SK-N-DZ (cell line): ENCODE results near the gene CEP170B.
"Not testable (repeated sequence)": the region's sequence is repeated elsewhere in the genome, so short reads cannot be mapped to it uniquely, and the experiment has no call there.

Experiments used
- DNase-seq: peaks from one replicate; pipeline ENCODE4 v3.0.0-alpha.2; 2015; ENCODE audit warnings: low spot score

Gene CEP170B

GRCh38 chr14:104905579-104905933 is 40.5 kb downstream of the CEP170B start:
- not testable (repeated sequence) for DNase-seq

- no peak for DNase-seq
Measured at GRCh38 chr14:104908303-104908702, 43.2 kb downstream of the CEP170B start.

- no peak for DNase-seq
Measured at GRCh38 chr14:104912053-104912452, 47.0 kb downstream of the CEP170B start.

GRCh38 chr14:104913435-104913834 is 48.4 kb downstream of the CEP170B start:
- no peak for DNase-seq

- DNase-seq, result no peak
Measured at GRCh38 chr14:104917116-104917515, 52.0 kb downstream of the CEP170B start.

- DNase-seq, result no peak
Measured at GRCh38 chr14:104917993-104918392, 52.9 kb downstream of the CEP170B start.

- DNase-seq, result not testable (repeated sequence)
Measured at GRCh38 chr14:104919152-104919992, 54.3 kb downstream of the CEP170B start.

GRCh38 chr14:104919993-104920315 is 54.9 kb downstream of the CEP170B start:
- DNase-seq, result no peak

- DNase-seq, result no peak
Measured at GRCh38 chr14:104923640-104924420, 58.8 kb downstream of the CEP170B start.

- DNase-seq, result no peak
Measured at GRCh38 chr14:104924421-104925213, 59.5 kb downstream of the CEP170B start, which contains the start of gene PLD4. Gene PLD4 (plus strand): TSS chr14:104924879. CDS start chr14:104927141, 2,262 bp downstream.

- DNase-seq, result no peak
Measured at GRCh38 chr14:104925214-104925854, 60.3 kb downstream of the CEP170B start.

- DNase-seq, result no peak
Measured at GRCh38 chr14:104925855-104926609, 61.0 kb downstream of the CEP170B start.

- DNase-seq, result no peak
Measured at GRCh38 chr14:104926619-104927431, 61.8 kb downstream of the CEP170B start.

- no peak for DNase-seq
Measured at GRCh38 chr14:104927432-104927816, 62.4 kb downstream of the CEP170B start.

GRCh38 chr14:104927901-104928300 is 62.8 kb downstream of the CEP170B start:
- DNase-seq, result no peak

- DNase-seq, result no peak
Measured at GRCh38 chr14:104928391-104929133, 63.5 kb downstream of the CEP170B start.

- no peak for DNase-seq
Measured at GRCh38 chr14:104929268-104930230, 64.5 kb downstream of the CEP170B start.
